GM12801 (cell line): Measurements from ENCODE around the gene TENM3.

ENCODE experiments used
- CTCF ChIP-seq: IDR thresholded peaks from one replicate; pipeline ENCODE4 v1.5.1; 2011; ENCODE audit warnings: control low read depth; ENCODE audit not compliant: insufficient read length; ENCODE audit errors: extremely low read depth

Gene TENM3

GRCh38 chr4:182421753-182422152 is 178.6 kb downstream of the TENM3 start:
- no peak for TF ChIP-seq CTCF

GRCh38 chr4:182425302-182425701 is 182.1 kb downstream of the TENM3 start:
- no peak for TF ChIP-seq CTCF

DNA sequence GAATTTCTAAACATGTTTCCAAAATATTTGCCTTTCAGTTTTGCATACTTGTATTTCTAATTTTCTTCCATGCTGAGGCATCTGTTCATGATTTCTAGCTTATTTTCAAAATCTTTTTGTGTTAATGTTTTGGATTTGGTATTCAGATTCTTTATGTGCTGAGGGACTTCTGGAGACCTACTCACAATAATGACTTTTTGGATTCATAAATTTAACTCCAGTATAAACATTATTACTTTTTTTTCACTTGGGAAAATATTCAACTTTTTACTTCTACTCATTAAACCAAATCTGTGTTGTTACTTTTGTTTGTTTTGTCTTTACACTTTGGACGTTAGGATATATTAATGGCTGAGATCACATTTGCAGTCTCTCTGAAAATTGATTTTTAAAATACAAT is 183.7 kb downstream of the TENM3 start:
- TF ChIP-seq CTCF = no peak

DNA sequence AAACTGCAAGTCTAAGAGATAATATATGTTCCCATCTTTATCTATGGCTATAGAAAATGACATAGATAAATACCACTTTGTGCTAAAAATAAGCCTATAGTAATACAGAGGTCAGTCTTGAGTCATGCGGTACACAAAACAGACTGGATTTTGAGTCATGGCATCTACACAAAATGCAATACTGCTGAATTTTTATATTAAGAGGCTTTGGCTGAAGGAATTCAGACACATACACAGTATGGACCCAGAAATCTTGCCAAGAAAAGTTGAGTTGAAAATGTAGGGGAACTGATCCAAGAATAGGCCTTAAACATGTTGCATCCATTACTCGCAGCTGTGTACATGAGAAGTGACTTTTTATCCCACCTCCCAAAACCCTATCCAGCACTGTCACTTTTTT is 184.4 kb downstream of the TENM3 start:
- TF ChIP-seq CTCF = no peak

DNA sequence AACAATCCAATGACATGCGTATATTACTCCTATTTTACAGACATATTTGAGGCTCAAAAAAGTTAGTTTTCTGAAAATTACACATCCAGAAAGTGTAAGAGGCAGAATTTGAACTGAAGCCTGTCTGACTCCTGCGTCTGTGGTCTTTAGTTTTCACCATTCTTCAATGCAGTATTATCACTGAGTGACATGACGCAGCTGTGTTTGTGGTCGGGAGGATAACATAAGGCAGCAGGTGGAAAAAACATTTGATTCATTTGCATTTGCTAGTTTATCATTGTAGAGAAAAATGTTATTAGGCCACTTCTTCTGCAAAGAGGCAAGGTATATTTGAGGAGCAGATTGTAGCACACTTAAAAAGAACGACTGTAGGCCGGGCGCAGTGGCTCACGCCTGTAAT is 186.7 kb downstream of the TENM3 start:
- no peak for TF ChIP-seq CTCF

GRCh38 chr4:182432819-182433218 is 189.6 kb downstream of the TENM3 start:
- TF ChIP-seq CTCF = no peak

DNA sequence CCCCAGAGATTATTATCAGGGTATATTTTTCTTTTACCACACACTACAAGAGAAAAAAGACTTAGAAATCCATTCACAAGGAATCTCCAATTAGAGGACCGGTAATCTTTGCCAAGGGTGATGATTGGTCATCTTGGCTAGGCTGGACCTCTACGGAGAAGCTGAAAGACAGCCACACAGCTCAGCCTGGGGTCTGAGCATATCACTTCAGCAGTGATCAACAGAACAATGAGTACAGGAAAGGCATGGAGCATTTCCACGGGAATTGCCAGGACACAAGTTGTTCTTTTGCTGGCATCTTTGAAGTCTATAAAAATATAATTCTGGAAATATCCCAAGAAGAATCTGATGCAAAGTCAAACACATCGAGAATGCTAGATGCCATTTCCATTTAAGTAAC is 191.5 kb downstream of the TENM3 start:
- TF ChIP-seq CTCF = no peak

GRCh38 chr4:182435401-182435800 is 192.2 kb downstream of the TENM3 start:
- TF ChIP-seq CTCF = no peak
